ENCODE measurements around the gene NAALADL1. TPM values are rescaled to one million over a fixed set of nuclear protein-coding genes. Genes with fewer than 3 reads are reported as not detected.
"Not testable (repeated sequence)": the region's sequence is repeated elsewhere in the genome, so short reads cannot be mapped to it uniquely, and the experiment has no call there.

Gene NAALADL1
- polyA plus RNA-seq, 5 donors = 12.0 to 21.2 (median 16.5) TPM

DNA sequence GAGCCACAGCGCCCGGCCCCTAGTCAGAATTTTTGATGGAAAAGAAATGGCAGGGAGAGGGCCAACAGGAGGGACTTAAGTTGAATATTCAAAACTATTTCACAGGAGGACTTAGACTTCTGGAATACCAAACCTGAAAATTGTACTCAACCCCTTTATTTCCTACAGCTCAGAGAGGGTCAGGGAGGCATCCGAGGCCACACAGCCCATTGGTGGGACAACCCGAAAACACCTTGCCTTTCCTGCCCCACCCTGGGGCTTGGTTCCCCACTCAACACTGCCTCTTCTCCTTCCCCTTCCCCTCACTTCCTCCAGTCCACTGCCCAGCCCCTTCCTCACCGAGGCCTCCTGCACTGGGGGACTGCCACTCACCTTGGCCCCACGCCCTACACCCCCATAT, 1.4 kb downstream of the NAALADL1 start:
- no peak for DNase-seq

- DNase-seq = no peak
Measured at GRCh38 chr11:65055538-65055937, 2.8 kb downstream of the NAALADL1 start.

DNA sequence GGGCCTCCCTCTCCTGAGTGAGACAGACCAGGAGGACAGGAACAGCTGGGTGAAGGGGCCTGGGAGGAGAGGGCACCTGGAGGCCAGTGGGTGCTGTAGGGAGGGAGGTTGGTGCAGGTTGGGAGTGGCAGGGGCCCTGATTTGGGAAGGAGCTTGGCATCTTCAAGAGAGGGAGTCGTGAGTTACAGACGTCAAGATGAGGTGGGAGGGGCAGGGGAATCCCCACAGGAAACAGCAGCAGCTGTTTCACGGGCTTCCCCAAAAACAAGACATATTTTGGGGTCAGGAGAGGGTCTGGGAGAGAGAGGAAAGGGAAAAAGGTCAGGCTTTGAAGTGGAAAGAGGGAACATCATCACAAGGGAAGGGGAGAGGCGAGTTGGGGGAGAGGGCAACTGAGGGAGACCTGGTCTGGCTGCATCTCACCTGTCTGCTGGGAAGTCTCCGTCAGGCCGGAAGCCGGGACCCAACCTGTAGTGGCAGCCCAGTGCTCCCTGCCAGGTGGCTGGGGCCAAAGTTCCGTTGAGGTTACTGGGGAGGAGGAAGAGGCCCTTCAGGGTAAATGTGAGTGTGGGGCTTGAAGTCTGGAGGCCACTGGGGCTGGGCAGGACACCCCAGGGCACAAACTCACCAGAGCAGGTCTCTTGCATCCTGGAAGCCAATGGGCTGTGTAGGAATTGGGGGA, 4.4 kb downstream of the NAALADL1 start:
- no peak for DNase-seq

DNA sequence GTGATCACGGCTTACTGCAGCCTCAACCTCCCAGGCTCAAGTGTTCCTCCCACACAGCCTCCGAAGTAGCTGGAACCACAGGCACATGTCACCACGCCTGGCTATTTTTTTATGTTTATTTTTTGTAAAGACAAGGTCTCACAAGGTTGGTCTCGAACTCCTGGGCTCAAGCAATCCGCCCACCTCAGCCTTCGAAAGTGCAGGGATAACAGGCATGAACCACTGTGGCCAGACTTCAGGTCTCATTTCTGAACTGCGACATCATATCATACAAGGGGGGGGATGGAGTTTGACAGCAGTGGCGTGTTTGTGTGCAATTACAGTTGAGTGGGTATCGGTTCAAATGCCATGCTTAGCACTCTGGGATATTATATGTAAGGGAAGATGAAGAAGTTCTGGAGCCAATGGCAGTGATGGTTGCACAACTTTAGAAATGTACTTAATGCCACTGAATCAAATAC, 6.9 kb downstream of the NAALADL1 start:
- no peak for DNase-seq

- no peak for DNase-seq
Measured at GRCh38 chr11:65047581-65048422, 10.6 kb downstream of the NAALADL1 start.

DNA sequence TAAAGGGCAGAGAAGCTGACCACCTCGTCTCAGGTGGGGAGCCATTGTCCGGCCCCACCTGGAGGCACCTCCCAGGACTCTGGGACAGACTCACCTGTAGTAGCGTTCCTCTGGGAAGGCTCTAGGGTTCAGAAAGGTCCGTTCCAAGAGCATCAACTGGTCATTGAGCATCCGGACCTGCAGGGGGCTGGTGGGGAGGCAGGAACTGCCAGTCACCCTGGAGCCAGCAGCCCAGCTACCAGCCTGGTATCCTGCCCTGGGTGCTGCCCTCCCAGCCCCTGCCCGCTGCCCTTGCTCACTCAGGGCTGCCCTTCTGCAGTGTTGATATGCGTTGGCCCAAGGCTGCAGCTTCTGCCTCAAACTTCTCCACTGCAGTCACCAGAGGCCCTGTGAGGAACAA, 12.6 kb downstream of the NAALADL1 start:
- DNase-seq = no peak

DNA sequence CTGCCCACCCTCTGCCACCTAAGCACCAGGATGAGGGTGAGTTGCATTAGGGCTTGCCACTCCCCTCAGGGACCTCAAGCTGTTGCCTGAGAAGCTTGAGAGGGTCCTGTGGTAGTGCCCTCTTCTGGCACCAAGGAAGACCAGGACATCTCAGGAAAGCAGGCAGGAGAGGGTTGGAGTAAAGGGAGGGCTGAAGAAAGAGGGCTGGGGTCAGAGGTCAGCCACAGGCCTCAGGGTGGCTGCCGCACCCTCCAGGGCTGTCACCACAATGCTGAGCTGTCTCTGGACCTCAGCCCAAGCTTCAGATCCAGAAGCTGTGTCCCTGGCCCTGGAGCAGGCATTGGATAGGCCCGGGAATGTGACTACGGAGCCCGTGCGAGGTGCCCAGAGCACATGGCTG, 13.3 kb downstream of the NAALADL1 start:
- no peak for DNase-seq

GRCh38 chr11:65043881-65044501, 14.4 kb downstream of the NAALADL1 start:
- peak in 1 of 2 donors; percentile 19 for DNase-seq

DNA sequence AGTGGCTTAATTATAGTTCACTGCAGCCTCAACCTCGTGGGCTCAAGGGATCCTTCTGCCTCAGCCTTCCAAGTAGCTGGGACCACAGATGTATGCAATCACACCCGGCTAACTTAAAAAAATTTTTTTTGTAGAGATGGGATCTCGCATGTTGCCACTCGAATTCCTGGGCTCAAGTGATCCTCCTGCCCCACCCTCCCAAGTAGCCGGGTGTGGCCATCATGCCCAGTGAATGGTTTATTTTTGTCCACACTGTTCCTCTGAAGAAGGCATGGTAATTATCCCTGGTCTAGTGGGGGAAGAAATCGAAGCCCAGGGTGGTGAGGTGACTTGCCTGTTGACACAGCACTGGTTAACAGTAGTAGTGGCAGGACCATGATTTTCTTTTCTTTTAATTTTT, 15.5 kb downstream of the NAALADL1 start:
- no peak for DNase-seq

- peak; percentile 89 to 90 for DNase-seq
Measured at GRCh38 chr11:65040847-65041622, 17.3 kb downstream of the NAALADL1 start, which contains the start of gene SAC3D1. TSS of gene SAC3D1 (plus strand) at chr11:65041210. CDS start at chr11:65041293, 83 bp downstream.

DNA sequence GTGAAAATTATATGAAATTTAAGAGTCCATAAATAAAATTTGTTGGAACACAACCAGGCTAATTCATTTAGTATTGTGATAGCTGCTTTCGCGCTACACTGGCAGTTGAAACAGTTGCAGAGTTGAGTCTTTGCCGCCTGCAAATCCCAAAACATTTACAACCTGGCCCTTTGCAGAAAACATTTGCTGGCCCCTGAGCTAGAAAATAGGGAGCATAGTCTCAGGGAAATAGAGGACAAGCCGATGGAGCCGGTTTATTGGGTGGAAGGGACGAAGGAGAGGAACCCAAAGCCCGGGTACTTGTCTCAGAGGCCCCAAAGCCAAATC, 17.9 kb downstream of the NAALADL1 start:
- DNase-seq = no peak

- DNase-seq = no peak
Measured at GRCh38 chr11:65036931-65037330, 21.4 kb downstream of the NAALADL1 start.

- DNase-seq = no peak
Measured at GRCh38 chr11:65035579-65035978, 22.8 kb downstream of the NAALADL1 start.

- no peak for DNase-seq
Measured at GRCh38 chr11:65034423-65034822, 23.9 kb downstream of the NAALADL1 start.

- DNase-seq = no peak
Measured at GRCh38 chr11:65032216-65032615, 26.1 kb downstream of the NAALADL1 start.

DNA sequence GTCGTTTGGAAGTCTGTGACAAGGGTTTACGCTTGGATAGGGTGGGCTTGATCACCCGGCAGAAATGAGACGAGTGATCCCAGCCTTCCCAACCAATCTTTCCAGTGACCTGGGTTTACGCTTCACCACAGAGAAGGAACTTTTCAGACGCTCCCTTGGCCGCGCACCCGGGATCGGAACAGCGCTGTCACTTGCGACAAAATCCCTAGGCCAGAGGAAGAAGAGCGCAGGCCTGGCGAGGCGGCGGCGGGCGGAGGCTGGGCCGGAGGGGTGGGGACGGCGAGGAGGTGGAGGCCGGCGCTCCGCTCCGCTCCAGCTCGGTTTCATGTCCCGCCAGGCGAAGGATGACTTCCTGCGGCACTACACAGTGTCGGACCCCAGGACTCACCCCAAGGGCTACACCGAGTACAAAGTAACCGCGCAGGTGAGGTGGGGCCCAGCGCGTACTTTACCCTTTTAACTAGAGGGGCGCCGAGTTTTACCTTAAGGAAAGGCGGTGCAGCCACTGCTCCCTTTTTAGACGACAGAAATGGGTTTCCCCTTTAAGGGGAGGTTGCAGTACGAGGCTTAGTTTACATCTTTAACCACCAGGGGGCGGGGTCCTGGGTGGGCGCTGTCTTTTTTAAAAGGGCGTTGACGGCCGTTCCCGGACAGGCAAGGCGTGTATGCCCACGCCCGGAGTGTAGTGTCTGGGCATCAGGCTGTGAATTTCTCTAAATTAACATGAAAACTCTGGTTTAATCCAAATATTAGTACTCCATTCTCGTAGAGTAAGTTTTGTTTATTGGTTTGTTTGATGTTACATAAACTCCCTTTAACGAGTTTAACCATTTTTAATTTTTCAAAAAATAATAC, 30.9 kb downstream of the NAALADL1 start, which contains the start of gene SNX15:
TSS of gene SNX15 (plus strand) at position 227 of the 855 bp plus-strand sequence. CDS start at position 326, 99 bp downstream.
- peak; percentile 96 to 98 for DNase-seq

DNA sequence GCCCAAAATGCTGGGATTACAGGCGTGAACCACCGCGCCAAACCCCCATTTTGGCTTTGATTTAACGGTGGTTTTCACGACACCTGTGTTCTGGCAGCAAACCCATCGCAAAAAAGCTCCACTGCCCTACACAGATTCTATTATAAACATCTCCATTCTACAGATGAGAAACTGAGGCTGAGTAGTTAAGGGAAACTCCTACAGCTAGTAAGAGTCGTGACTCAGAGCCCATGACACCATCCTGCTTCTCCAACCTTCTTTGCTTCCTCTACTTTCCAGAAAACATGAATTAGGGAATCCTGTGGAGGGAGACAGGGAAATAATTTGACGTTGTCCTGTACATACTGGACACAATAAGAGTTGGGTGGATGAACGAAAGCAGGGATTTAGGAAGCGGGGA, 31.5 kb downstream of the NAALADL1 start:
- DNase-seq = no peak

- DNase-seq = not testable (repeated sequence)
Measured at GRCh38 chr11:65023502-65023901, 34.9 kb downstream of the NAALADL1 start.

DNA sequence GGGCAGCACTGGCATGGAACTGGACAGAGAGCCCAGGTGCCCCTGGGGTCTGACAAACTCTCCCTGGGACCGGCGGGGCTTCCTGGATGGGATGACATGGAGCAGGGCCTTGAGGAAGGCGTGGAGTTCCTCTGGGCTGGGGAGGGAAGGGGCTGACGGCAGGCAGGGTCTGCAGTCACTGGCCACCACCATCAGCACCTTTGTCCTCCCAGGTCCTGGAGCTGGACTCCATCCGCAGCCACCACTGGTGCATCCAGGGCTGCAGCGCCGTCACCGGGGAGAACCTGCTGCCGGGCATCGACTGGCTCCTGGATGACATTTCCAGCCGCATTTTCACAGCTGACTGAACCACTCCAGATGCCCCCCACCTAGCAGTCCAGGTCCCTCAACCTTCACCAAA, 36.8 kb downstream of the NAALADL1 start:
- no peak for DNase-seq

DNA sequence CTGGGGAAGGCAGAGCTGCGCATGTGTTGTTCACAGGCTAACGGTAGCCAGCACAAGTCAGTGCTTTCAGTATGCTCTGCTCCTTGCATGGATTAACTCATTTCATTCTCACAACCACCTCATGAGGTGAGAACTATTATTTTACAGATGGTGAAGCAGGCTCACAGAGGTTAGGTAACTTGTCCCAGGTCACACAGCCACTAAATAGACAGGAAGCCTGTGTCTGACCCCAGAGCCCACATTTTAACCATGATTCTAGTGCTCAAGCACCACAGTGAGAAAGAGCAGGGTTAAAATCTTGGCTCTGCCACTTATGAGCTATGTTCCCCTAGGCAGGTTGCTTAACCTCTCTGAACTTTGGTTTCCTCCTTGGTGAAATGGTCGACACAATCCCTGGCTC, 37.4 kb downstream of the NAALADL1 start:
- DNase-seq = no peak

- no peak for DNase-seq
Measured at GRCh38 chr11:65019824-65020223, 38.5 kb downstream of the NAALADL1 start.
